SK-N-SH (cell line): ENCODE data around the gene FHL2. TPM values are rescaled to one million over a fixed set of nuclear protein-coding genes. Genes with fewer than 3 reads are reported as not detected.

ENCODE experiments used
- CTCF ChIA-PET: fragments of 300-600, 350-600 bp; formaldehyde crosslinking; extraction: SDS; loops from one replicate; lab custom pipeline; 2021; lab: Yijun Ruan, JAX
- POLR2A ChIA-PET: fragments of 350-600 bp; sonication (Branson Sonifier 250); formaldehyde crosslinking; extraction: SDS; loops from one replicate; lab custom pipeline; 2020; ENCODE audit warnings: antibody characterized with exemption, inconsistent platforms; lab: Yijun Ruan, JAX
- DNase-seq: peaks from one replicate; pipeline ENCODE4 v3.0.0; 2012
- H2AFZ ChIP-seq: fragments of 200-600 bp; sonication (generic); 2 replicates; pipeline ENCODE4 v1.8.1; 2016; ENCODE audit warnings: antibody characterized with exemption, mild to moderate bottlenecking, low read depth
- H3F3A ChIP-seq: fragments of 200-600 bp; sonication (generic); replicated peaks from 2 replicates; pipeline ENCODE3; 2016; ENCODE audit warnings: antibody characterized with exemption, mild to moderate bottlenecking; ENCODE audit not compliant: insufficient read depth
- H3K27ac ChIP-seq, 2 experiments: fragments of 200-500 bp in 1 of 2; fragments of 200-600 bp in 1 of 2; sonication (Bioruptor generic) in 1 of 2; sonication (generic), shearing (Covaris generic) in 1 of 2; 2 replicates each; pipeline versions ENCODE4 v1.5.1 to v1.6.1; 2014 to 2016; ENCODE audit warnings: low read depth in 2 of 2, inconsistent platforms in 1 of 2, low read length in 1 of 2, mild to moderate bottlenecking in 1 of 2, mixed read lengths in 1 of 2
- H3K27me3 ChIP-seq: fragments of 200-600 bp; sonication (generic), shearing (Covaris generic); 2 replicates; pipeline ENCODE4 v1.6.1; 2016; ENCODE audit warnings: mixed run types; ENCODE audit not compliant: insufficient read depth
- H3K36me3 ChIP-seq, 2 experiments: fragments of 200-500 bp in 1 of 2; fragments of 200-600 bp in 1 of 2; sonication (Bioruptor generic) in 1 of 2; sonication (generic) in 1 of 2; replicated peaks in 1 of 2; 2 replicates each; pipeline versions ENCODE3 to v1.5.1; 2014 to 2016; ENCODE audit warnings: low read length in 1 of 2, mild to moderate bottlenecking in 1 of 2; ENCODE audit not compliant: insufficient read depth in 2 of 2, control insufficient read depth in 1 of 2
- H3K4me1 ChIP-seq, 2 experiments: fragments of 200-500 bp in 1 of 2; fragments of 200-600 bp in 1 of 2; sonication (Bioruptor generic) in 1 of 2; sonication (generic), shearing (Covaris generic) in 1 of 2; 2 replicates each; pipeline versions ENCODE4 v1.5.1 to v1.6.1; 2014 to 2016; ENCODE audit warnings: low read depth in 1 of 2, low read length in 1 of 2, mixed run types in 1 of 2; ENCODE audit not compliant: insufficient read depth in 2 of 2, control insufficient read depth in 1 of 2
- H3K4me2 ChIP-seq: fragments of 200-600 bp; sonication (generic), shearing (Covaris generic); 2 replicates; pipeline ENCODE4 v1.6.1; 2017; ENCODE audit warnings: mixed run types
- H3K4me3 ChIP-seq, 2 experiments: fragments of 200-500 bp in 1 of 2; fragments of 200-600 bp in 1 of 2; sonication (Bioruptor generic) in 1 of 2; sonication (generic), shearing (Covaris generic) in 1 of 2; 2 replicates each; pipeline versions ENCODE4 v1.5.1 to v1.8.1; 2014 to 2016; ENCODE audit warnings: low read depth in 2 of 2, inconsistent platforms in 1 of 2, low read length in 1 of 2, mild to moderate bottlenecking in 1 of 2, mixed read lengths in 1 of 2, moderate library complexity in 1 of 2
- H3K79me2 ChIP-seq: fragments of 200-600 bp; sonication (generic); 2 replicates; pipeline ENCODE4 v1.8.1; 2017; ENCODE audit warnings: mild to moderate bottlenecking; ENCODE audit not compliant: insufficient read depth
- H3K9ac ChIP-seq: fragments of 200-600 bp; sonication (generic); 2 replicates; pipeline ENCODE4 v1.6.1; 2017; ENCODE audit warnings: mixed run types
- H3K9me2 ChIP-seq: fragments of 200-600 bp; sonication (generic); 2 replicates; pipeline ENCODE4 v1.6.1; 2017; ENCODE audit warnings: mixed run types
- H3K9me3 ChIP-seq: fragments of 200-600 bp; sonication (generic); 2 replicates; pipeline ENCODE4 v1.6.1; 2017; ENCODE audit warnings: mixed run types, mild to moderate bottlenecking, moderate library complexity
- H4K20me1 ChIP-seq: fragments of 200-600 bp; sonication (generic); 2 replicates; pipeline ENCODE4 v1.6.1; 2017; ENCODE audit warnings: mild to moderate bottlenecking, mixed run types; ENCODE audit not compliant: insufficient read depth
- CHD2 ChIP-seq: fragments of 150-350 bp; IDR thresholded peaks from 2 replicates; pipeline ENCODE4 v1.6.1; 2018; ENCODE audit warnings: low read length; ENCODE audit not compliant: partially characterized antibody
- EP300 ChIP-seq, 2 experiments: IDR thresholded peaks; 2 replicates each; pipeline versions ENCODE4 v1.4.0 to v1.6.1; 2012; ENCODE audit warnings: borderline replicate concordance in 1 of 2, low read depth in 1 of 2, low read length in 1 of 2
- FOXM1 ChIP-seq: IDR thresholded peaks from 2 replicates; pipeline ENCODE4 v1.4.0; 2012; ENCODE audit warnings: low read depth, mild to moderate bottlenecking
- GABPA ChIP-seq: IDR thresholded peaks from 2 replicates; pipeline ENCODE4 v1.4.0; 2012; ENCODE audit warnings: low read depth, mild to moderate bottlenecking
- IRF3 ChIP-seq: fragments of 150-350 bp; IDR thresholded peaks from 2 replicates; pipeline ENCODE4 v1.6.1; 2016; ENCODE audit warnings: mild to moderate bottlenecking, low read depth, low read length
- MAX ChIP-seq: IDR thresholded peaks from 2 replicates; pipeline ENCODE4 v1.4.0; 2012; ENCODE audit warnings: low read depth
- MEF2A ChIP-seq: IDR thresholded peaks from 2 replicates; pipeline ENCODE4 v1.4.0; 2012; ENCODE audit warnings: low read depth, borderline replicate concordance
- NFIC ChIP-seq: IDR thresholded peaks from 2 replicates; pipeline ENCODE4 v1.4.0; 2012; ENCODE audit warnings: borderline replicate concordance
- PBX3 ChIP-seq: IDR thresholded peaks from 2 replicates; pipeline ENCODE4; 2012
- POLR2AphosphoS5 ChIP-seq: IDR thresholded peaks from 2 replicates; pipeline ENCODE4 v1.6.1; 2012; ENCODE audit warnings: low read depth, low read length
- RCOR1 ChIP-seq: fragments of 150-350 bp; IDR thresholded peaks from 2 replicates; pipeline ENCODE4 v1.6.1; 2017; ENCODE audit warnings: antibody characterized with exemption, low read length
- RFX5 ChIP-seq: IDR thresholded peaks from 2 replicates; pipeline ENCODE4 v1.6.1; 2012; ENCODE audit warnings: mild to moderate bottlenecking, improper control_type of control experiment, low read length
- TCF12 ChIP-seq: IDR thresholded peaks from 2 replicates; pipeline ENCODE4 v1.4.0; 2012
- TEAD4 ChIP-seq: IDR thresholded peaks from 2 replicates; pipeline ENCODE4 v1.4.0; 2012; ENCODE audit warnings: mild to moderate bottlenecking, borderline replicate concordance; ENCODE audit not compliant: insufficient read depth
- ZBTB33 ChIP-seq: IDR thresholded peaks from 2 replicates; pipeline ENCODE4 v1.4.0; 2012; ENCODE audit warnings: low read depth, borderline replicate concordance
- WGBS: methylation state at CpG from one replicate; pipeline ENCODE4 v1.1.6; 2017; ENCODE audit warnings: low lambda C conversion rate; 5-methylcytosine and 5-hydroxymethylcytosine counted together
- polyA plus RNA-seq, 3 experiments: library from polyadenylated mRNA; depleted of rRNA; stranded (reverse); fragments of >200 nt; gene quantifications; 2 replicates each; pipeline ENCODE4 v1.2.3, GENCODE V29; 2012

FHL2 gene
- polyA plus RNA-seq, 1 of the 3 experiments (the other 2 are of a cell fraction): 31.7 TPM

GRCh38 chr2:105324101-105324500 lies 74.8 kb downstream of the FHL2 start:
- ChIA-PET POLR2A (no interaction called here), CTCF (interaction anchor here (0.6 to 1.8 kb wide), 2 partner anchors 29 to 780 kb away, joined by 3 to 4 read pairs; no protein-coding TSS in a partner anchor)
- Histone ChIP-seq H3K9me2 (no peaks in the 10 kb centered on the region), H3F3A (no peaks in the 10 kb centered on the region), H3K79me2 (peaks cover 35% of the 10 kb centered on the region), H3K9ac (no peak overlapping the region), H2AFZ (no peak overlapping the region), H3K27ac (no peak overlapping the region; a peak in 1 of 4 replicates), H3K4me3 (no peak overlapping the region), H4K20me1 (no peaks in the 10 kb centered on the region), H3K27me3 (no peaks in the 10 kb centered on the region), H3K36me3 (peaks cover 0 to 3% of the 10 kb centered on the region in 2 experiments), H3K4me1 (peaks cover 0 to 8% of the 10 kb centered on the region in 2 experiments; a peak in 2 of 4 replicates), H3K9me3 (no peaks in the 10 kb centered on the region), H3K4me2 (no peak overlapping the region)
- DNase-seq: no peak
- no peak for TF ChIP-seq RFX5
- TF ChIP-seq GABPA: no peak
- TF ChIP-seq MAX: no peak
- no peak for TF ChIP-seq RCOR1
- no peak for TF ChIP-seq TEAD4
- no peak for TF ChIP-seq FOXM1
- no peak for TF ChIP-seq PBX3
- no peak for TF ChIP-seq MEF2A
- TF ChIP-seq ZBTB33: no peak
- TF ChIP-seq NFIC: no peak
- TF ChIP-seq CHD2: no peak
- TF ChIP-seq EP300 (IDR thresholded peaks at IDR 0.05; ENCODE audit: borderline replicate concordance in 1 of 2, low read depth in 1 of 2, low read length in 1 of 2): no peak
- no peak for TF ChIP-seq POLR2AphosphoS5
- TF ChIP-seq IRF3: no peak
- TF ChIP-seq TCF12: no peak
- WGBS: 84% methylated on average over 4 of the region's 4 CpGs
